CD14-positive monocyte (primary cell): ENCODE measurements around the gene BTBD9. TPM values are rescaled to one million over a fixed set of nuclear protein-coding genes. Genes with fewer than 3 reads are reported as not detected.

ENCODE experiments used
- DNase-seq, 3 donors: peaks; one replicate each; pipeline ENCODE4 v3.0.0-alpha.2; 2011 to 2022
- H2AFZ ChIP-seq: 2 replicates; pipeline ENCODE4 v1.6.0; 2012; ENCODE audit warnings: mild to moderate bottlenecking, low read depth, low read length, inconsistent platforms; ENCODE audit not compliant: insufficient read depth, poor library complexity, severe bottlenecking
- H3K27ac ChIP-seq, 2 donors: 1 replicate in 1 of 2; 2 replicates in 1 of 2; pipeline ENCODE4 v1.5.1; 2012 to 2013; ENCODE audit warnings: low read length in 2 of 2, control low read depth in 1 of 2, inconsistent platforms in 1 of 2, low read depth in 1 of 2, mild to moderate bottlenecking in 1 of 2
- H3K27me3 ChIP-seq, 2 donors: one replicate each; pipeline versions ENCODE4 v1.6.0 to v1.6.1; 2011 to 2013; ENCODE audit warnings: low read length in 2 of 2; ENCODE audit not compliant: control insufficient read depth in 2 of 2, insufficient read depth in 2 of 2
- H3K36me3 ChIP-seq, 2 donors: replicated peaks in 1 of 2; 1 replicate in 1 of 2; 2 replicates in 1 of 2; pipeline versions ENCODE4 v1.5.1 to v1.6.1; 2012 to 2013; ENCODE audit warnings: low read length in 2 of 2, control low read depth in 1 of 2, inconsistent platforms in 1 of 2, mild to moderate bottlenecking in 1 of 2; ENCODE audit not compliant: insufficient read depth in 2 of 2, control insufficient read depth in 1 of 2
- H3K4me1 ChIP-seq, 2 donors: 1 replicate in 1 of 2; 2 replicates in 1 of 2; pipeline versions ENCODE4 v1.5.1 to v1.6.1; 2012 to 2013; ENCODE audit warnings: low read length in 2 of 2, control low read depth in 1 of 2, inconsistent platforms in 1 of 2, mild to moderate bottlenecking in 1 of 2, moderate library complexity in 1 of 2; ENCODE audit not compliant: insufficient read depth in 2 of 2, control insufficient read depth in 1 of 2
- H3K4me2 ChIP-seq: replicated peaks from 2 replicates; pipeline ENCODE3; 2012; ENCODE audit warnings: low read length, moderate library complexity, mild to moderate bottlenecking; ENCODE audit not compliant: poor library complexity, severe bottlenecking; ENCODE audit errors: extremely low read depth
- H3K4me3 ChIP-seq, 3 experiments: fragments of 200-600 bp in 1 of 3; sonication (generic) in 1 of 3; replicated peaks in 1 of 3; 1 replicate in 2 of 3; 2 replicates in 1 of 3; pipeline ENCODE4 v1.5.1; 2011 to 2013; ENCODE audit warnings: low read length in 3 of 3, mild to moderate bottlenecking in 3 of 3, control low read depth in 2 of 3, low read depth in 2 of 3, inconsistent platforms in 1 of 3, moderate library complexity in 1 of 3
- H3K79me2 ChIP-seq: 2 replicates; pipeline ENCODE4 v1.6.0; 2012; ENCODE audit warnings: mild to moderate bottlenecking, control low read depth, inconsistent platforms, low read length, moderate library complexity; ENCODE audit not compliant: insufficient read depth
- H3K9ac ChIP-seq: 2 replicates; pipeline ENCODE4 v1.6.0; 2017; ENCODE audit warnings: low read length, mild to moderate bottlenecking; ENCODE audit not compliant: insufficient read depth, poor library complexity, severe bottlenecking
- H3K9me3 ChIP-seq, 2 donors: replicated peaks in 1 of 2; 1 replicate in 1 of 2; 2 replicates in 1 of 2; pipeline versions ENCODE4 v1.5.1 to v1.6.1; 2012 to 2013; ENCODE audit warnings: low read length in 2 of 2, control low read depth in 1 of 2; ENCODE audit not compliant: control insufficient read depth in 1 of 2, insufficient read depth in 1 of 2
- H4K20me1 ChIP-seq: 2 replicates; pipeline ENCODE4 v1.6.0; 2012; ENCODE audit warnings: mild to moderate bottlenecking, low read length, control low read depth, moderate library complexity; ENCODE audit not compliant: insufficient read depth
- H3K27ac Mint-ChIP-seq, 7 donors: one replicate each; pipeline ENCODE4 v1.8.0; 2020; ENCODE audit warnings: mild to moderate bottlenecking in 7 of 7, mixed read lengths in 7 of 7, moderate library complexity in 6 of 7, inconsistent platforms in 2 of 7
- H3K27me3 Mint-ChIP-seq, 3 donors: one replicate each; pipeline ENCODE4 v1.8.0; 2021 to 2022; ENCODE audit warnings: low read depth in 3 of 3, mild to moderate bottlenecking in 3 of 3, mixed read lengths in 3 of 3, moderate library complexity in 3 of 3, inconsistent platforms in 1 of 3
- H3K36me3 Mint-ChIP-seq, 2 donors: one replicate each; pipeline ENCODE4 v1.8.0; 2020; ENCODE audit warnings: mixed read lengths in 2 of 2, inconsistent platforms in 1 of 2, mild to moderate bottlenecking in 1 of 2
- H3K4me1 Mint-ChIP-seq: one replicate; pipeline ENCODE4 v1.8.0; 2020; ENCODE audit warnings: mild to moderate bottlenecking, mixed read lengths
- H3K4me3 Mint-ChIP-seq, 2 donors: one replicate each; pipeline ENCODE4 v1.8.0; 2020; ENCODE audit warnings: mild to moderate bottlenecking in 2 of 2, mixed read lengths in 2 of 2, moderate library complexity in 1 of 2
- H3K9me3 Mint-ChIP-seq, 7 donors: one replicate each; pipeline ENCODE4 v1.8.0; 2020 to 2022; ENCODE audit warnings: mixed read lengths in 7 of 7, mild to moderate bottlenecking in 6 of 7, moderate library complexity in 6 of 7, inconsistent platforms in 2 of 7
- CTCF ChIP-seq: fragments of 200-600 bp; IDR thresholded peaks from one replicate; pipeline ENCODE4 v1.8.0; 2022; ENCODE audit warnings: antibody characterized with exemption, mild to moderate bottlenecking
- WGBS: methylation state at CpG from one replicate; pipeline ENCODE4 v1.1.5; 2013; ENCODE audit warnings: missing lambda C conversion rate; ENCODE audit not compliant: insufficient coverage; 5-methylcytosine and 5-hydroxymethylcytosine counted together
- intact Hi-C, 2 donors: fragments of 100-400 bp; cut with micrococcal nuclease; formaldehyde crosslinking; loops; one replicate each; pipeline versions ENCODE4 v1.15.0 to v1.15.1; 2023
- polyA plus RNA-seq, 3 donors: library from polyadenylated mRNA; depleted of rRNA in 1 of 3; unstranded in 2 of 3; stranded (reverse) in 1 of 3; fragments of 300-500 nt in 2 of 3; fragments of >200 nt in 1 of 3; fragmentation: Illumina TruSeq in 2 of 3; gene quantifications; 1 replicate in 2 of 3; 2 replicates in 1 of 3; pipeline ENCODE4 v1.2.3, GENCODE V29; 2012 to 2021

BTBD9 gene
- polyA plus RNA-seq, 3 donors, result 5.2 to 7.5 (median 6.2) TPM

GRCh38 chr6:38166411-38167240 is 473.1 kb downstream of the BTBD9 start:
- Histone ChIP-seq H3K4me1 (no peaks in the 10 kb centered on the region), H3K27me3 (no peaks in the 10 kb centered on the region), H3K4me2 (no peak overlapping the region), H3K36me3 (no peaks in the 10 kb centered on the region), H2AFZ (no peak overlapping the region), H3K79me2 (no peaks in the 10 kb centered on the region), H3K4me3 (no peak overlapping the region), H3K9me3 (no peaks in the 10 kb centered on the region), H3K9ac (no peak overlapping the region), H4K20me1 (no peaks in the 10 kb centered on the region), H3K27ac (no peak overlapping the region)
- Mint-ChIP-seq H3K27me3 (peaks cover 1 to 6% (median 2%) of the 10 kb centered on the region in 3 donors), H3K4me1 (no peaks in the 10 kb centered on the region), H3K27ac (peak overlapping the region in 1 of 7 donors; percentile 40), H3K4me3 (no peak overlapping the region), H3K36me3 (peaks cover 2% of the 10 kb centered on the region in 2 donors), H3K9me3 (no peaks in the 10 kb centered on the region)
- no peak for TF ChIP-seq CTCF
- 93% methylated on average over 22 of the region's 32 CpGs for WGBS
- DNase-seq, result no peak
- intact Hi-C loops, result no loop called here

- H3K9me3 ChIP-seq, result no peaks in the 10 kb centered on the region
- H3K27me3 Mint-ChIP-seq, result peaks cover 1 to 5% (median 2%) of the 10 kb centered on the region in 3 donors
- no peaks in the 10 kb centered on the region for H3K79me2 ChIP-seq
- no peak overlapping the region for H3K4me3 ChIP-seq
- no peak overlapping the region for H3K9ac ChIP-seq
- peaks cover 10 to 12% of the 10 kb centered on the region in 2 donors for H3K36me3 Mint-ChIP-seq
- H4K20me1 ChIP-seq, result no peaks in the 10 kb centered on the region
- peak overlapping the region in 1 of 7 donors; percentile 53 for H3K27ac Mint-ChIP-seq
- no peak overlapping the region for H3K4me2 ChIP-seq
- H3K4me3 Mint-ChIP-seq, result no peak overlapping the region
- no peak overlapping the region for H3K27ac ChIP-seq
- TF ChIP-seq CTCF, result no peak
- intact Hi-C loops, result no loop called here
- H3K27me3 ChIP-seq, result no peaks in the 10 kb centered on the region
- H3K9me3 Mint-ChIP-seq, result peaks cover 0 to 7% (median 0%) of the 10 kb centered on the region in 7 donors
- H3K36me3 ChIP-seq, result no peaks in the 10 kb centered on the region
- peaks cover 4% of the 10 kb centered on the region for H3K4me1 Mint-ChIP-seq
- no peaks in the 10 kb centered on the region for H3K4me1 ChIP-seq
- DNase-seq, result no peak
- no peak overlapping the region for H2AFZ ChIP-seq
- WGBS, result 97% methylated on average over 12 of the region's 14 CpGs
Observed at GRCh38 chr6:38164671-38165108, 475.0 kb downstream of the BTBD9 start.
